NCI-H446 (cell line): ENCODE data around the gene FUCA1.

ENCODE experiments used
- DNase-seq, 2 experiments: peaks; one replicate each; lab custom pipeline; 2025; lab: John Stamatoyannopoulos, UW

Gene FUCA1

DNA sequence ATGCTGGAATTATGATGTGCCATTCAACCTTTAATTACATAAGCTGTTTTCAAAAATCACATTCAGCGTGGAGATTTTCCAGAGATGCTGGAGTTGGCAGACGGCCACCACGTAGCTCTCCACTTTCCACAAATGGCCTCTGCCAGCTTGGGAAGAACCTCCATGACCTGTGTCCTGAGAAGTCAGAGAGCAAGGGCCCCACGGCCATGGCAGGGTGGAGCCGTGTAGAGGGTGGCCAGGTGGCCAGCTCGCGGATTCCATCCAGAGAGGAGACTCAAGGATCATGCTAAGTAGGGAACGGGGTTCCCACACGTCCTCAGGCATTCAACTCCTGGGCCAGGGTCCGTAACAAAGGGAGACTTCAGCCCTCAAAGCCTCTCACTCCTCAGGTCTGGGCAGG lies 66.2 kb downstream of the FUCA1 start:
- no peak for DNase-seq

DNA sequence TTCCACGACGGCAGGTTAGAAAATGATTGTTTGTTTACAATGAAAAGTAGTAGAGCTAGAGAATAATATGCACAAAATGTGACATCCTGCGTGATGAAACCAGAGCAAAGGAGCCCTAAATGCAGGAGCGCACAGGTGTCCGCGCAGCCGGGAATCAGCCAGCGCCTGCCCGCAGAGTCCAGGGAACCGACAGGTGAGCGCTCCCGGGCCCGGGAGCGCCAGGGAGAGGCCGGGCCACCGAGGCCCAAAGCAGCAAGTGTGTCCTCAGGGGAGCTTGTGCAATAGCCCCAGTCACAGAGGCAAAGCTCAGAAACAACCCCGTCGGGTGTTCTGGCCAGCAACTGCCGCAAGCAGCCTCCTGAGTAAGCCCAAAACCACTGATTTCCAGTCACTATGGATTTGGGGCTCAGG lies 66.7 kb downstream of the FUCA1 start:
- DNase-seq: no peak

DNA sequence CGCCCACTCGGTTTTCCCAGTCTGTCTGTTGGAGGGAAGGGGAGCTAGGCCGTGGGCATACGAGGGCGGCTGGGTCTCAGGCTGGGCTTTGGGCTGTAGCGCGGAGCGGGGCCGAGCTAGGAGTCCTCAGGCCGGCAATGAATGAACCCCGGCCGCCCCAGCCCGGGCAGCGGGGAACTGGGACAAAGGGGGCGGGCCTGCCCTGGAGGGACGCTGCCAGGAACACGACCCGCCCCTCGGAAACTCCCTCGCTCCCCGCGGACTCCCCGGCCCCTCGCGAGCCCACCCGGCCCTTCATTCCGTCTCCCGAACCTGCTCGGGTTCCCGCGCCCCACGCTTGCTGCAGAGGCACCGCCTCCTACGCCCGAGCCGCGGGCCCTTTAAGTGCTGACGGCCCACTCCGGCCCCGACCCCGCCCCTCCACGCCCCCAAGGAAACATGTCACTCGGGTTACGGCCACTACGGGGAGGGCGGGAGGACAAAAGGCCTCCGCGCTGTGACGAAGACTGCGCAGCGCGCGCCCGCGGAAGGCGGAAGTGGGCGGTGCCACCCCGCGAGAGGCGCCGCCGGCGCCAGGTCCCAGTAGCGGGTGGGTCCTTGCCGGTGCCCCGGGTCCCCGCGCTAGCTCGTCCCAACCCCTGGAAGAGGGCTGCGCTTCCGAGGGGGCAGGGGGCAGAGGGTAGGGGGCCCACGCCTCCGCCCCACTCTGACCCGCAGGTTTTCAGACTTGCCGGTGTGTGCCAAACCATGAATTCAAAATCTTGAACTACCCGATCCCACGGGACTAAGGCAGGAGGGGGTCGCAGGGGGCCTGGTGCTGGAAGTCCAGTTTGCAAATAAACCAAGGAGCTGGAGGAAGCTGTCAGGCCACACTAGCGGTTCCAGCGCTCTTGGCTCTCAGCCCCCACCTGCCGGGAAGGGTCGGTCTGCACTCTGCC lies 67.4 kb downstream of the FUCA1 start, which contains the start of gene GALE:
Gene GALE, minus strand, starts transcription at position 355 of the 938 bp plus-strand sequence. CDS start 1,747 bp downstream, outside the sequence.
- DNase-seq: peak; percentile 80 to 97

DNA sequence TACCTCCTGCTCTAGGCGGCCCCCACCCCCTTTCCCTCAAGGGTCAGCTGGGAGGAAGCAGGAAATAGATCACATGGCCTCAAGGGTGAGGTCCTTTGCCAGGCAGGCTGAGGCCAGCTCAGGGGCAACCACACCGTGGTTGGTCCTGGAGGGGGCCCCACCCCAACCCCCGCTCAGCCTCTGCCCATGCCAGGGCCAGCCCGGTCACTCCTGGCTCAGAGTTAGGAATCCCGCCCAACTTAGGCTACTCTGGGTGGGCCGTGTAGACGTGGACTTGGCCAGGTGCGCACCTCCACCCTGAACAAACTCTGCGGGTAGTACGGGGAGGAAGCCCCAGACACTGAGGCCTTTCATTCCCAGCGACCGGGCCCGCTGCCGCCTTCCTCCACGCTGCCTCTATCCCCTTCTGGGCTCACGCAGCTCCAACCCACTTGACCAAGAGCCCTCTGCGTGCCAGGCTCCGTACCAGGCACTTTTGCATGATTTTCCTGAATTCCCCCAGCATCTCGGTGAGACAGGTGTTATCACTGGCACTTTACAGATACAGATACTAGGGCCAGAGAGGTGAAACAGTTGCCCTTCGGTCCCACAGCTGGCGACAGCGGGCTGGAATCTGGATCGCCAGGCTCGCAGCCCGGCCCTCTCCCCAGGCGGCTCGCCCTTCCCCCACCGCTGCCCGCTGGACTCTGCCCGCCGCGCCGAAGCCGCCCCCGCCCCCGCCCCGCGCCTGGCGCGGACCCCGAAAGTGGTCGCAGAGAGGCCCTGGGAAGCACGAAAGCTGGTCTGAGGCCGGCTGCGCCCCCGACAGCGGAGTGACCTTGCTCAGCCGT lies 68.3 kb downstream of the FUCA1 start:
- no peak for DNase-seq

DNA sequence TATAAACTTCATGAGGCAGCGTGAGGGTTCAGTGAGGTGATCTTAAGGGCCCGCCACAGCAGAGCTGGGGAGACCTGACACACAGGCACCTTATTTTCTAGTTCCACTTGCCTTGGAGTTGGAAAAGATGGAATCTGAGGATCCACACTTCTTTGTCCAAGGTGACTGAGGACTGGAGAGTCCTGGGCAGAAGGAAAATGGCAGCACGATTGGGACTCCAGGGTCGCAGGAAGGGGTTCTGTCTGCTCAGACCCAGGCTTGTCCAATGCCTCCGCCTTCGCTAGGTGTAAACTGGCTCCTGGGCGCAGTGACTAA lies 68.9 kb downstream of the FUCA1 start:
- DNase-seq: no peak

DNA sequence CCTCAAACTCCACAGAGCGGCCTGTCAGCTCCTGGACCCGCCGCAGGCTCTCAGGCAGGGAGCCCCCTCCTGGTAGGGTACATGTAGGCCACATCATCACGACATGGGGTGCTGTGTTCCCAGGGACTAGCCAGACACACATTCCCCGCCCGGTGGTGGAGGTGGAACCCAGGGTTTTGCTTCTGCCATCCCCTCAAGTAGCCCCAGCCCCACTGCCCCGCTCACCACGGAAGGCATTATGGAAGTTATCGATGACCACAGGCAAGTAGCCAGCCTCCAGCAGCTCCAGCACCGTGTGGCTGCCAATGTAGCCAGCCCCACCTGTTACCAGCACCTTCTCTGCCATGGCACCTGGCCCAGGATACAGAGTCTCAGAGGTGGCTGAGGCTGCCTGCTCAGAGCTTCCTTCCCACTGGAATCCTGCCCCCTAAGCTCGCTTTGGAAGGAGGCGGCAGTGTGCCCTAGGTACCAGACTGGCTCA lies 69.4 kb downstream of the FUCA1 start:
- no peak for DNase-seq

DNA sequence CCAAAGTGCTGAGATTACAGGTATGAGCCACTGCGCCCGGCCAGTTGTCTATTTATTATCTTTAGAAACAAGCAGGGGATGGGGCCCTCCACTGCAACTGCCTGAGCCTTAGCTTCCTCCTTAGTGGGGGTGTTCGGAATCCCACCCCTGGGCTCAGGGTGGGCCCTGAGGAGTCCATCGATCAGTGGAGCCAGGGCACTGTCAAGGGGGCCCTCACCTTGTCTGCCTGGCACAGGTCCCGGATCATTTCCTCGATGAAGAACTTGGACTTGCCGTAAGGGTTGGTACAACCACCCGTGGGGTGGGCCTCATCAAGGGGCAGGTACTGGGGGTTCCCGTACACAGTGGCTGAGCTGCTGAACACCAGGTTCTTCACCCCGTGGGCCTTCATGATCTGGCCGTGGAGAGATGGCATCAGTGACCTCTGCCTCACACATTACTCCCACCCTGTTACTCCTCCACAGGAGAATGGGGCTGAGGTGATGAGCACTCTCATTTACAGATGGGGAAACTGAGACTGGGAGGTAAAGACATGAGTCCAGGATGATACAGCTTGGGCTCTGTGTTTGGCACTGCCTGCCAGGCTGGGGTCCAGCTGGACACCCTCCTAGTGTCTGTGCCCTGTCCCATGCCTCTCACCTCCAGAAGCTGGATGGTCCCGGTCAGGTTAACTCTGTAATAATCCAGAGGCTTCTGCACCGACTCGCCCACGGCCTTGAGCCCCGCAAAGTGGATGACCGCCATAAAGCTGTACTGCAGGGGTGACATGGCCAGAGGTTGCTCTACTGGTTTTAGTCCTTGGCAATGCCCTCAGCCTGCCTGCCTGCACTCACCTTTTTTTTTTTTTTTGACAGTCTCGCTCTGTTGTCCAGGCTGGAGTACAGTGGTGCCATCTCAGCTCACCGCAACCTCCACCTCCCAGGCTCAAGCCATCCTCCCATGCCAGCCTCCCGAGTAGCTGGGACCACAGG lies 70.3 kb downstream of the FUCA1 start:
- no peak for DNase-seq

DNA sequence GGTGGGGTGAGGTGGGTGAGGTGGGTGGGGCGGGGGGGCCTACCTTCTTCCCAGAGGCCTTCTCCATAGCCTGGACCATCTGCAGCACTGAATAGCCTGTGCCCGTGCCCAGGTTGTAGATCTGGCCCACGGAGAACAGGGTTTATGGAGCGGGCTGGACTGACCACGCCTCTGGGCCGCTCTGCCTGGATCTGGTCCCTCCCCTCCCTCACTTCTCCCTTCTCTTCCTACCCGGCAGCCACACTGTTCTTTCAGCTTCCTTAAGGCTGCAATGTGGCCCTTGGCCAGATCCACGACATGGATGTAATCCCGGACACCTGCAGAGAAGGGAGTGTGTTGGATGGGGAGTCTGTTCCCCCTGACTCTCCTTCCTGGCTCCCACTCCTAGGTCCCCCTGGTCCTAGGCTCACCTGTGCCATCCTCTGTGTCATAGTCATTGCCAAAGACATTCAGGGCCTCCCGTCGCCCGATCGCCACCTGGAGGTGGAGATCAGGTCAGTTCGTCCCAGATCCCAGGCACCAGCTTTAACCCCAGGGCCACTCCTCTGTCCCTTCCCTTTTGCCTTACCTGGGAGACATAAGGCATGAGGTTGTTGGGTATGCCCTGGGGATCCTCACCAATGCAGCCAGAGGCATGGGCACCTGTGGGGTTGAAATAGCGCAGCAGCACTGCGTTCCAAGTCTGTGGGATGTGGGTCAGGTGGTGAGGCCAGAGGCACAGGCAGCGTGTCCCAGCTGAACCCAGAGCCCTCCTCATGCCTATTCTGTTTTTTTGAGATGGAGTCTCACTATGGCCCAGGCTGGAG lies 71.4 kb downstream of the FUCA1 start:
- DNase-seq: no peak

DNA sequence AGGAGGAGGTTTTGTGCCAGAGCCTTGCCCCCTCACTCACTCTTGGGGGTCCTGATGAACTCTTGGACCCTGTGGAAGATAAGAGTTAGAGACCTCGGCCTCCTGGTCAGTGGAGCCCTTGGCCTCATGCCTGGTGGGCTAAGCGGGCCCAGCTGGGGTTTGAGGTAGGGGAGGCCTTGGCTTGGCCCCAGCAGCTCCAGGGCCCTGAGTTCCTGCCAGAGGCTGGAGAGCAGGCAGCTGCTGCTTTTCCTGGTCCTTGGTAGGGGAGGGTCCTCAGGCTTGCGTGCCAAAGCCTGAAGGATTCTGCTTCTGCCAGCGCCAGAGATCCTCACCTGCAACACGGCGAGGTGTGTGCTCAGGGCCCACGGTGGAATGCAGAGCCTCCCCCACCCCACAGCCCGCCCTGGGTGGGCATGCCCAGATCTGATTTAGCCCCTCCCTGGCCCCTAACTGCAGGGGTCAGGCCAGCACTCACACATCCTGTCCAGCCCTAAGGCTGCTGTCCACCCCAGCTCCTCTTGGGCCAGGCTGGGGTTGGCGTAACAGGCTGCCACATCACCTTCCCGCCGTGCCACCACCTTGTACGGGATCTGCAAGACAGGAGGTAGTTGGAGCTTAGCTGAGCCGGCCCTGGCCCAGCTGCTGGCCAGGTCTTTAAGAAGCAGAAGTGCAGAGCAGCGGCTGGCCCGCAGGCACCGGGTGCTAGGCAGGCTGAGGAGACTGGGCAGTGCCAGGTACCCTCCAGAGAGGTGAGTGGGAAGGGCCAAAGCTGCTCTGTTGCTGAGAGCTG lies 72.2 kb downstream of the FUCA1 start:
- no peak for DNase-seq
